Measurements from ENCODE around the gene RPL10A. TPM values are rescaled to one million over a fixed set of nuclear protein-coding genes. Genes with fewer than 3 reads are reported as not detected.

Gene RPL10A
- total RNA-seq, 4 donors from 2014 or later, result 323 to 991 (median 649) TPM

GRCh38 chr6:35439308-35439707 is 28.9 kb upstream of the RPL10A start:
- Histone ChIP-seq H3K27ac (no peak overlapping the region), H3K4me3 (no peak overlapping the region), H3K4me1 (peaks cover 8 to 28% (median 18%) of the 10 kb centered on the region in 4 donors), H3K36me3 (no peaks in the 10 kb centered on the region), H3K27me3 (no peaks in the 10 kb centered on the region), H3K9me3 (no peaks in the 10 kb centered on the region)
- DNase-seq, result no peak
- intact Hi-C loops (cut with DNase I; ENCODE audit: low total_unique reads) (no loop called here), in situ Hi-C loops (cut with MboI; ENCODE audit: low pct_ligation_motif_present in 1 of 4, low pct_unique_long_range_greater_than_20kb in 1 of 4, low sequenced_read_pairs in 3 of 4) (loop anchor here in 1 of 4 donors (25.0 kb wide), 1 partner anchor 127 kb away; no protein-coding TSS in a partner anchor)
- TF ChIP-seq CTCF (IDR thresholded peaks at IDR 0.05), result no peak
- TF ChIP-seq POLR2AphosphoS5 (IDR thresholded peaks at IDR 0.05), result no peak
- TF ChIP-seq EP300 (IDR thresholded peaks at IDR 0.05; ENCODE audit: low read depth), result no peak
- no peak for TF ChIP-seq POLR2A (IDR thresholded peaks at IDR 0.05)
- 14 to 41% methylated on average over 1 to 3 of the region's 3 CpGs for WGBS, 2 donors (ENCODE audit: low coverage in 1 of 2)

GRCh38 chr6:35441205-35441604 is 27.0 kb upstream of the RPL10A start:
- Histone ChIP-seq H3K36me3 (no peaks in the 10 kb centered on the region), H3K9me3 (no peaks in the 10 kb centered on the region), H3K4me3 (no peak overlapping the region), H3K4me1 (peaks cover 0 to 10% (median 3%) of the 10 kb centered on the region in 4 donors), H3K27ac (no peak overlapping the region), H3K27me3 (no peaks in the 10 kb centered on the region)
- no peak for DNase-seq
- in situ Hi-C loops (cut with MboI; ENCODE audit: low pct_ligation_motif_present in 1 of 4, low pct_unique_long_range_greater_than_20kb in 1 of 4, low sequenced_read_pairs in 3 of 4) (loop anchor here in 3 of 4 donors (10.0 to 25.0 kb wide), 2 partner anchors 96 to 129 kb away; partner anchors contain the start of gene PPARD (in 2 of the 3)), intact Hi-C loops (cut with DNase I; ENCODE audit: low total_unique reads) (no loop called here)
- WGBS, 2 donors (ENCODE audit: low coverage in 1 of 2), result 77% methylated on average over 3 of the region's 3 CpGs; no CpG with 5 or more reads in 1 of the 2 donors
- TF ChIP-seq CTCF (IDR thresholded peaks at IDR 0.05), result no peak
- no peak for TF ChIP-seq POLR2A (IDR thresholded peaks at IDR 0.05)
- no peak for TF ChIP-seq EP300 (IDR thresholded peaks at IDR 0.05; ENCODE audit: low read depth)
- no peak for TF ChIP-seq POLR2AphosphoS5 (IDR thresholded peaks at IDR 0.05)

GRCh38 chr6:35441642-35442041 is 26.6 kb upstream of the RPL10A start:
- H3K9me3 ChIP-seq, result no peaks in the 10 kb centered on the region
- no peaks in the 10 kb centered on the region for H3K36me3 ChIP-seq
- DNase-seq, result no peak
- no peak for TF ChIP-seq POLR2A (IDR thresholded peaks at IDR 0.05)
- TF ChIP-seq CTCF (IDR thresholded peaks at IDR 0.05), result no peak
- no peak for TF ChIP-seq POLR2AphosphoS5 (IDR thresholded peaks at IDR 0.05)
- no peak for TF ChIP-seq EP300 (IDR thresholded peaks at IDR 0.05; ENCODE audit: low read depth)
- 89 to 96% methylated on average over 2 to 4 of the region's 4 CpGs for WGBS, 2 donors (ENCODE audit: low coverage in 1 of 2)
- no peaks in the 10 kb centered on the region for H3K27me3 ChIP-seq
- H3K27ac ChIP-seq, result no peak overlapping the region
- in situ Hi-C loops (cut with MboI; ENCODE audit: low pct_ligation_motif_present in 1 of 4, low pct_unique_long_range_greater_than_20kb in 1 of 4, low sequenced_read_pairs in 3 of 4) (loop anchor here in 3 of 4 donors (10.0 to 25.0 kb wide), 2 partner anchors 97 to 129 kb away; partner anchors contain the start of gene PPARD (in 2 of the 3)), intact Hi-C loops (cut with DNase I; ENCODE audit: low total_unique reads) (no loop called here)
- no peak overlapping the region for H3K4me3 ChIP-seq
- peaks cover 0 to 6% (median 0%) of the 10 kb centered on the region in 4 donors for H3K4me1 ChIP-seq

GRCh38 chr6:35442693-35443092 is 25.5 kb upstream of the RPL10A start:
- TF ChIP-seq POLR2AphosphoS5 (IDR thresholded peaks at IDR 0.05) (no peak), POLR2A (IDR thresholded peaks at IDR 0.05) (no peak), CTCF (IDR thresholded peaks at IDR 0.05) (no peak), EP300 (IDR thresholded peaks at IDR 0.05; ENCODE audit: low read depth) (no peak)
- H3K4me1 ChIP-seq, result peaks cover 0 to 5% (median 0%) of the 10 kb centered on the region in 4 donors
- no peak for DNase-seq
- H3K27me3 ChIP-seq, result no peaks in the 10 kb centered on the region
- no peaks in the 10 kb centered on the region for H3K9me3 ChIP-seq
- intact Hi-C loops (cut with DNase I; ENCODE audit: low total_unique reads), result no loop called here
- no peak overlapping the region for H3K4me3 ChIP-seq
- no peaks in the 10 kb centered on the region for H3K36me3 ChIP-seq
- 83% methylated on average over 5 of the region's 5 CpGs; no CpG with 5 or more reads in 1 of the 2 donors for WGBS, 2 donors (ENCODE audit: low coverage in 1 of 2)
- in situ Hi-C loops (cut with MboI; ENCODE audit: low pct_ligation_motif_present in 1 of 4, low pct_unique_long_range_greater_than_20kb in 1 of 4, low sequenced_read_pairs in 3 of 4), result loop anchor here in 3 of 4 donors (10.0 to 25.0 kb wide), 2 partner anchors 98 to 130 kb away; partner anchors contain the start of gene PPARD (in 2 of the 3)
- H3K27ac ChIP-seq, result no peak overlapping the region

Data from transverse colon (tissue), 4 donors.